AG09319 (cell line): ENCODE results near the gene USP40.
"Not testable (repeated sequence)": the region's sequence is repeated elsewhere in the genome, so short reads cannot be mapped to it uniquely, and the experiment has no call there.

Experiments
- DNase-seq: peaks from one replicate; pipeline ENCODE4 v3.0.0-alpha.2; 2010; ENCODE audit warnings: low read depth; ENCODE audit errors: extremely low read depth
- TF ChIP-seq, protein P1 (sequence below): IDR thresholded peaks from 2 replicates; pipeline ENCODE4 v1.5.1; 2011; ENCODE audit warnings: low read depth, mild to moderate bottlenecking, inconsistent platforms, low read length, moderate library complexity

USP40 gene

DNA sequence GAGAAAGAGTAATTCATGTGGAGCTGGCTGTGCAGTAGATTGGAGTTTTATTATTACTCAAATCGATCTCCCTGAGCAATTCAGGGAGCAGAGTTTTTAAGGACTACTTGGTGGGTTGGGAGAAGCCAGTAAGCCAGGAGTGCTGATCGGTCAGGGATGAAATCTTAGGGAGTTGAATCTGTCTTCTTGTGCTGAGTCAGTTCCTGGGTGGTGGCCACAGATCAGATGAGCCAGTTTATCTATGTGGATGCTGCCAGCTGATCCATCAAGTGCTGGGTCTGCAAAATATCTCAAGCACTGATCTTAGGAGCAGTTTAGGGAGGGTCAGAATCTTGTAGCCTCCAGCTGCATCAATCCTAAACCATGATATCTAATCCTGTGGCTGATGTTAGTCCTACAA is 33.8 kb upstream of the USP40 start:
- no peak for DNase-seq
- TF ChIP-seq, protein P1, sequence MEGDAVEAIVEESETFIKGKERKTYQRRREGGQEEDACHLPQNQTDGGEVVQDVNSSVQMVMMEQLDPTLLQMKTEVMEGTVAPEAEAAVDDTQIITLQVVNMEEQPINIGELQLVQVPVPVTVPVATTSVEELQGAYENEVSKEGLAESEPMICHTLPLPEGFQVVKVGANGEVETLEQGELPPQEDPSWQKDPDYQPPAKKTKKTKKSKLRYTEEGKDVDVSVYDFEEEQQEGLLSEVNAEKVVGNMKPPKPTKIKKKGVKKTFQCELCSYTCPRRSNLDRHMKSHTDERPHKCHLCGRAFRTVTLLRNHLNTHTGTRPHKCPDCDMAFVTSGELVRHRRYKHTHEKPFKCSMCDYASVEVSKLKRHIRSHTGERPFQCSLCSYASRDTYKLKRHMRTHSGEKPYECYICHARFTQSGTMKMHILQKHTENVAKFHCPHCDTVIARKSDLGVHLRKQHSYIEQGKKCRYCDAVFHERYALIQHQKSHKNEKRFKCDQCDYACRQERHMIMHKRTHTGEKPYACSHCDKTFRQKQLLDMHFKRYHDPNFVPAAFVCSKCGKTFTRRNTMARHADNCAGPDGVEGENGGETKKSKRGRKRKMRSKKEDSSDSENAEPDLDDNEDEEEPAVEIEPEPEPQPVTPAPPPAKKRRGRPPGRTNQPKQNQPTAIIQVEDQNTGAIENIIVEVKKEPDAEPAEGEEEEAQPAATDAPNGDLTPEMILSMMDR, result no peak

DNA sequence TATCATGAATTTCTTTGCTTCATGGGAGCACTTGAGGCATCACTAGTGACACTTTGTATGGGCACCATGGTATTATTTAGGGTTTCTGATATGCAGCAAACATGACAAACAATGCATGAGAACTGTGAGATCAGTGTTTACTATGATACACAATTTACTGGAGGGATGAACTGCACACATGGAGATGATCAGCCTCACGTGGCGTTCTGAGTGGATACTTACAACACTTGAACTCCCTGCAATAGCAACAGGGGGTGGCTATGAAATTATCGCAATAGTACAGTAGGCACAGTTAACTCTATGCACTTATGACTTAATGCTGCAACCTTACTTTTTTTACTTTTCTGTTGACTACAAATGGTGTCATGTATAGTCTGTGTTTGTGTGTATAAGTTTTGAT is 32.4 kb upstream of the USP40 start:
- DNase-seq, result no peak
- TF ChIP-seq, protein P1, result no peak

DNA sequence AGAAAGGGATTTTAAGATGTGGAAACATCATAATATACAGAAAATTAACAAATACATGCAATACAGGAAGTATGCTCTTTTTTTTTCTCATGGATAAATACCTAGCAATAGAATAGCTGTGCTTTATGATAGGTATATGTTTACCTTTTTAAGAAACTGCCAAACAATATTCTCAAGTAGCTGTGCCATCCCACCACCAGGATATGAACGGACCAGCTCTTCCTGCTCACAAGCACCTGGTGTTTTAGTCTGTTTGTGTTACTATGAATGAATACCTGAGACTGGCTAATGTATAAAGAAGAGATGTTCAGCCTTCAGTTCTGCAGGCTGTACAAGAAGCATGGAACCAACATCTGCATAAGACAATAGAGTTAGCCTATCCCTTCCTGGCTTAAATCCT is 30.9 kb upstream of the USP40 start:
- TF ChIP-seq, protein P1, result no peak
- no peak for DNase-seq

DNA sequence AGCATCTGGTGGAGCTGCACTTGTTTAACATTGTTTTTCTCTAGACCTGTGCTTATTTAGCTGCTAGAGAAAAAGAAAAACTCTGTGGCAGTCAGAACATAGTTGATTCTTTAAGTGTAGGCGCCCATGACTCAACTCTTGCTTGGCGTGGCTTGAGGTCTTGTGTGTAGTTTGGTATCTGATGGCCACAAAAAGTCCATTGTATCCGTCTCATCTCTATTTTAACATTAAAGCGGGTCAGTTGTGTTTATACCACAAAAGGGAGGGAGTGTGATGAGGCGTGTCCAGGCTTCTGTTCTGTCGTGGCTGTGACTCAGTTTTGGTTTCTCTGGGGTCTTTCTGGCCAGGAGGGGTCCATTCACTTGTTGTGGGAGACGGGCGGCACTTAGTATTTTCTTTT is 26.6 kb upstream of the USP40 start:
- TF ChIP-seq, protein P1, result no peak
- no peak for DNase-seq

DNA sequence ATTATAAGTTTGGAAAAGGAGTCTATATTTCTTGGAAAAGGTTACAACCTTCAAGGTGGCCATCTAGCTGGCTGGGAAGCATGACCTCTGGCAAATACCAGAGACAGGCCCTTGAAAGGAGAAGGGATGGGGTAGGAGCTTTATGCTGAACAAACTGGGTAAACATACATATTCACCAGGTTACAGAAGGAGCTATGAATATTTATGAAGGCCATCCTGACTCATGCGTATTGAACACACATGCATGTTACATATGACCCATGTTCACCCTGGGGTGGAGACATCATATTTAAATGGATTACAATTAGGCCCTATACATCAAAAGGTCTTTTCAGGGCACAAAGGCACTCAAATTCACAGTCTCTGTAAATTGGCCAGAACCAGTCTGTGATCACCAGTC is 26.1 kb upstream of the USP40 start:
- DNase-seq, result not testable (repeated sequence)

DNA sequence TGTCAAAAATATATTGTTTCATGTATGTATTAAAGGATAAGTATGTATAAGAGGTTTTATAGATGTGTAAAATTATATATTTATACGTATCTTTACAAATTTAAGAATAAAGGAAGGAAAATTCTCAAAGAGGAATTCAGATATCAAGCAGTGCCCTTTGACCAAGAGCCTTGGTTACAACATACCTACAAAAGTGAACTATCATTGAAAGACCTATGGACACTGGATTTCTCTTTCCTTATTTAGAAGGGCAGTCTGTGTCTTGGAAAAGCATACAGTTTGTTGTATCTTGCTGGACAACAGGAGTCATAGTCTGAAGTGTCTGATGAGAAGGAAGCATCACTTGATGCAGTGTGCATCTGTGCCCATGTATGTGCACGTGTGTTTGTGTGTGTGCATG is 21.8 kb upstream of the USP40 start:
- no peak for DNase-seq
- TF ChIP-seq, protein P1, result no peak

DNA sequence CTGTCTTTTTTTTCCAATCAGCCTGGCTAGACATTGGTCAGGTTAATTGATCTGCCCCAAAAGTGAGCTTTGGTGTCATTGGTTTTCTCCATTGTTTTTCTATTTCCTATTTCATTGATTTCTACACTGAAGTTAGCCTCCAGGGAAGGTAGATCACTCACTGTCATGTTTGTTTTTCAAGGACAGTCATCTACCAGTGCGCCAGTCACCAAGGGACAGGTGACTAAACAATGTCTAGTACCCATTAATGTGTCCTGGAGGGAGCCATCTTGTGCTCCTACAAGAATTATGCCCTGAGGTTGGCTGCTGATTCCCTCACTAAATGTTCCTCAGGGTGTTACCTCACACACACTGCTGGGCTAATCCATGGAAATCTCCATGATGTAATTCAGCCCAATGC is 17.6 kb upstream of the USP40 start:
- TF ChIP-seq, protein P1, result no peak
- DNase-seq, result no peak

DNA sequence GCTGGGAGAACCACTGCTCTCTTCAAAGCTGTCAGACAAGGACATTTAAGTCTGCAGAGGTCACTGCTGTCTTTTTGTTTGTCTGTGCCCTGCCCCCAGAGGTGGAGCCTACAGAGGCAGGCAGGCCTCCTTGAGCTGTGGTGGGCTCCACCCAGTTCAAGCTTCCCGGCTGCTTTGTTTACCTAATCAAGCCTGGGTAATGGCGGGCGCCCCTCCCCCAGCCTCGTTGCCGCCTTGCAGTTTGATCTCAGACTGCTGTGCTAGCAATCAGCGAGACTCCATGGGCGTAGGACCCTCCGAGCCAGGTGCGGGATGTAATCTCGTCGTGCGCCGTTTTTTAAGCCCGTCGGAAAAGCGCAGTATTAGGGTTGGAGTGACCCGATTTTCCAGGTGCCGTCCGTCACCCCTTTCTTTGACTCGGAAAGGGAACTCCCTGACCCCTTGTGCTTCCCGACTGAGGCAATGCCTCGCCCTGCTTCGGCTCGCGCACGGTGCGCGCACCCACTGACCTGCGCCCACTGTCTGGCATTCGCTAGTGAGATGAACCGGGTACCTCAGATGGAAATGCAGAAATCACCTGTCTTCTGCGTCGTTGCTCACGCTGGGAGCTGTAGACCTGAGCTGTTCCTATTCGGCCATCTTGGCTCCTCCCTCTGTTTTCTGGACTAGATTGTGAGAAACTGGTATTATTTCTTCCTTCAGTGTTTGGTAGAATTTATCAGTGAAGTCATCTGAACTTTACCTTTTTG is 16.8 kb upstream of the USP40 start:
- not testable (repeated sequence) for DNase-seq

DNA sequence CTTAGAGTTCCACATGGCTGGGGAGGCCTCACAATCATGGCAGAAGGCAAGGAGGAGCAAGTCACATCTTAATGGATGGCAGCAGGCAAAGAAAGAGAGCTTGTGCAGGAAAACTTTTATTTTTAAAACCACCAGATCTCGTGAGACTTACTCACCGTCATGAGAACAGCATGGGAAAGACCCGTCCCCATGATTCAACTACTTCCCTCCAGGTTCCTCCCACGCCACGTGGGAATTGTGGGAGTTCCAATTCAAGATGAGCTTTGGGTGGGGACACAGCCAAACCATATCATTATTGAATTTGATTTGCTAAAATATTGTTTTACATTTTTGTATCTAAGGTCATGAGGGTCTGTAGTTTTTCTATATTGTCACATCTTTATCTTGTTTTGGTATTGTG is 10.8 kb upstream of the USP40 start:
- DNase-seq, result not testable (repeated sequence)
